Mesenchymal stem cell (in vitro differentiated cells and primary cell): ENCODE results near the gene TUB. TPM values are rescaled to one million over a fixed set of nuclear protein-coding genes. Genes with fewer than 3 reads are reported as not detected.

Experiments used
- DNase-seq: peaks from one replicate; pipeline ENCODE4 v3.0.0-alpha.2; 2013
- H2AFZ ChIP-seq: one replicate; pipeline ENCODE4 v1.6.1; 2013; ENCODE audit warnings: low read depth, mild to moderate bottlenecking, control low read depth, inconsistent platforms, low read length, moderate library complexity
- H2AK5ac ChIP-seq: 2 replicates; pipeline ENCODE4 v1.6.1; 2013; ENCODE audit warnings: low read length, moderate library complexity, mild to moderate bottlenecking, inconsistent platforms; ENCODE audit not compliant: severe bottlenecking
- H2BK120ac ChIP-seq: one replicate; pipeline ENCODE4 v1.6.1; 2013; ENCODE audit warnings: low read depth, mild to moderate bottlenecking, inconsistent platforms, low read length, moderate library complexity
- H2BK12ac ChIP-seq, 2 experiments: one replicate each; pipeline ENCODE4 v1.6.1; 2013; ENCODE audit warnings: inconsistent platforms in 2 of 2, low read length in 2 of 2, mild to moderate bottlenecking in 2 of 2, moderate library complexity in 2 of 2, control low read depth in 1 of 2
- H2BK15ac ChIP-seq: one replicate; pipeline ENCODE4 v1.6.1; 2013; ENCODE audit warnings: mild to moderate bottlenecking, low read depth, inconsistent platforms; ENCODE audit not compliant: poor library complexity, severe bottlenecking
- H2BK5ac ChIP-seq: 2 replicates; pipeline ENCODE4 v1.6.1; 2013; ENCODE audit warnings: low read depth, mild to moderate bottlenecking, low read length, control low read depth, inconsistent platforms; ENCODE audit not compliant: poor library complexity, severe bottlenecking
- H3K14ac ChIP-seq, 2 experiments: one replicate each; pipeline ENCODE4 v1.6.1; 2013; ENCODE audit warnings: inconsistent platforms in 2 of 2, low read length in 2 of 2, control low read depth in 1 of 2, mild to moderate bottlenecking in 1 of 2, moderate library complexity in 1 of 2
- H3K18ac ChIP-seq, 2 experiments: one replicate each; pipeline ENCODE4 v1.6.1; 2013; ENCODE audit warnings: inconsistent platforms in 2 of 2, low read length in 2 of 2, control low read depth in 1 of 2, low read depth in 1 of 2, mild to moderate bottlenecking in 1 of 2
- H3K23ac ChIP-seq, 2 experiments: one replicate each; pipeline ENCODE4 v1.6.1; 2013; ENCODE audit warnings: inconsistent platforms in 2 of 2, low read length in 2 of 2, mild to moderate bottlenecking in 2 of 2, moderate library complexity in 2 of 2, control low read depth in 1 of 2
- H3K27ac ChIP-seq: 2 replicates; pipeline ENCODE4 v1.5.1; 2013; ENCODE audit warnings: mild to moderate bottlenecking, moderate library complexity, low read length, control low read depth, inconsistent platforms; ENCODE audit not compliant: poor library complexity, severe bottlenecking
- H3K27me3 ChIP-seq, 2 experiments: 2 replicates each; pipeline versions ENCODE4 v1.6.1 to v1.7.0; 2013; ENCODE audit warnings: low read length in 2 of 2, mild to moderate bottlenecking in 2 of 2, moderate library complexity in 2 of 2, control low read depth in 1 of 2, inconsistent platforms in 1 of 2; ENCODE audit not compliant: control insufficient read depth in 1 of 2, insufficient read depth in 1 of 2
- H3K36me3 ChIP-seq, 2 experiments: 2 replicates each; pipeline versions ENCODE4 v1.6.1 to v1.7.0; 2013; ENCODE audit warnings: low read length in 2 of 2, control low read depth in 1 of 2, inconsistent platforms in 1 of 2, low read depth in 1 of 2, mild to moderate bottlenecking in 1 of 2; ENCODE audit not compliant: insufficient read depth in 2 of 2, control insufficient read depth in 1 of 2
- H3K4ac ChIP-seq, 2 experiments: one replicate each; pipeline ENCODE4 v1.6.1; 2013; ENCODE audit warnings: inconsistent platforms in 2 of 2, low read length in 2 of 2, mild to moderate bottlenecking in 2 of 2, moderate library complexity in 2 of 2, control low read depth in 1 of 2, low read depth in 1 of 2
- H3K4me1 ChIP-seq: 2 replicates; pipeline ENCODE4 v1.6.1; 2013; ENCODE audit warnings: low read depth, low read length, control low read depth; ENCODE audit not compliant: control insufficient read depth, insufficient read depth
- H3K4me2 ChIP-seq: 2 replicates; pipeline ENCODE4 v1.6.1; 2013; ENCODE audit warnings: low read length, mild to moderate bottlenecking, inconsistent platforms; ENCODE audit not compliant: poor library complexity, severe bottlenecking
- H3K4me3 ChIP-seq, 2 experiments: 2 replicates each; pipeline versions ENCODE4 v1.5.1 to v1.7.0; 2013; ENCODE audit warnings: low read length in 2 of 2, mild to moderate bottlenecking in 2 of 2, control low read depth in 1 of 2, low read depth in 1 of 2; ENCODE audit not compliant: insufficient read depth in 1 of 2
- H3K79me1 ChIP-seq: replicated peaks from 2 replicates; pipeline ENCODE4 v1.6.1; 2013; ENCODE audit warnings: mild to moderate bottlenecking, control low read depth, low read length, inconsistent platforms; ENCODE audit not compliant: poor library complexity, severe bottlenecking
- H3K9ac ChIP-seq: 2 replicates; pipeline ENCODE4 v1.7.0; 2013; ENCODE audit warnings: mild to moderate bottlenecking, low read length, moderate library complexity
- H3K9me3 ChIP-seq: 2 replicates; pipeline ENCODE4 v1.7.0; 2013; ENCODE audit warnings: mild to moderate bottlenecking, low read length; ENCODE audit not compliant: control insufficient read depth
- H4K8ac ChIP-seq: one replicate; pipeline ENCODE4 v1.6.1; 2013; ENCODE audit warnings: inconsistent platforms, mild to moderate bottlenecking, low read length, moderate library complexity
- H4K91ac ChIP-seq: one replicate; pipeline ENCODE4 v1.6.1; 2013; ENCODE audit warnings: mild to moderate bottlenecking, low read length, inconsistent platforms
- WGBS: methylation state at CpG from one replicate; pipeline ENCODE4 v1.1.7; 2013; ENCODE audit warnings: mixed read lengths; 5-methylcytosine and 5-hydroxymethylcytosine counted together
- polyA plus RNA-seq, 2 experiments: library from polyadenylated mRNA; stranded (reverse); fragments of 200-250 nt; gene quantifications; one replicate each; pipeline ENCODE4 v1.2.3, GENCODE V29; 2013

Gene TUB
- polyA plus RNA-seq (2013, experiment 1 of 2) = 1.9 TPM
- 1.9 TPM for polyA plus RNA-seq (2013, experiment 2 of 2)

- no peak within 1 kb of the TSS for H2BK12ac ChIP-seq
- H3K27ac ChIP-seq = no peak within 1 kb of the TSS
- DNase-seq = peak; percentile 20
- H3K4me2 ChIP-seq = peak within 1 kb of the TSS; percentile 81
- H3K4me1 ChIP-seq = peaks cover 12% of the 10 kb centered on the region
- no peak within 1 kb of the TSS for H2BK5ac ChIP-seq
- peak within 1 kb of the TSS in 1 of 2 experiments; percentile 4 for H3K4ac ChIP-seq
- peak within 1 kb of the TSS; percentile 82 for H3K9ac ChIP-seq
- H3K14ac ChIP-seq = peak within 1 kb of the TSS in 1 of 2 experiments; percentile 5
- peaks cover 0 to 85% of the 10 kb centered on the region in 2 experiments for H3K27me3 ChIP-seq
- H2BK15ac ChIP-seq = no peak within 1 kb of the TSS
- no peaks in the 10 kb centered on the region for H3K9me3 ChIP-seq
- no peaks in the 10 kb centered on the region for H3K79me1 ChIP-seq
- H2AK5ac ChIP-seq = no peak within 1 kb of the TSS
- peak within 1 kb of the TSS; percentile 58 to 81 for H3K4me3 ChIP-seq
- H4K91ac ChIP-seq = no peak within 1 kb of the TSS
- peak within 1 kb of the TSS; percentile 62 for H4K8ac ChIP-seq
- peak within 1 kb of the TSS; percentile 16 to 28 for H3K18ac ChIP-seq
- H3K23ac ChIP-seq = peak within 1 kb of the TSS in 1 of 2 experiments; percentile 81
- H2BK120ac ChIP-seq = peak within 1 kb of the TSS; percentile 55
- no peaks in the 10 kb centered on the region for H3K36me3 ChIP-seq
- peak within 1 kb of the TSS; percentile 66 for H2AFZ ChIP-seq
- under 1% methylated on average over 59 of the region's 104 CpGs for WGBS
These were observed at the start of gene TUB for GRCh38 chr11:8080674-8081590. Gene TUB (plus strand): TSS chr11:8081211. CDS start chr11:8081511, 300 bp downstream.

GRCh38 chr11:8031248-8032115 is 49.5 kb upstream of the TUB start:
- no peak overlapping the region for H3K4me2 ChIP-seq
- no peak overlapping the region for H2BK5ac ChIP-seq
- H3K9me3 ChIP-seq = no peaks in the 10 kb centered on the region
- no peak overlapping the region for H3K4me3 ChIP-seq
- H3K27ac ChIP-seq = no peak overlapping the region
- H3K4ac ChIP-seq = no peak overlapping the region
- no peaks in the 10 kb centered on the region for H3K36me3 ChIP-seq
- H2AFZ ChIP-seq = no peak overlapping the region
- H3K14ac ChIP-seq = no peak overlapping the region
- no peak overlapping the region for H2BK15ac ChIP-seq
- H4K91ac ChIP-seq = no peak overlapping the region
- H3K79me1 ChIP-seq = no peaks in the 10 kb centered on the region
- H2BK12ac ChIP-seq = no peak overlapping the region
- H3K23ac ChIP-seq = no peak overlapping the region
- H3K4me1 ChIP-seq = peaks cover 5% of the 10 kb centered on the region
- peaks cover 11 to 61% of the 10 kb centered on the region in 2 experiments for H3K27me3 ChIP-seq
- no peak overlapping the region for H3K9ac ChIP-seq
- H2AK5ac ChIP-seq = no peak overlapping the region
- H2BK120ac ChIP-seq = no peak overlapping the region
- no peak overlapping the region for H3K18ac ChIP-seq
- H4K8ac ChIP-seq = no peak overlapping the region
- WGBS = 73% methylated on average over 32 of the region's 32 CpGs
- DNase-seq = no peak

GRCh38 chr11:8032122-8032521 is 48.9 kb upstream of the TUB start:
- Histone ChIP-seq H2AK5ac (no peak overlapping the region), H2BK120ac (no peak overlapping the region), H3K27ac (no peak overlapping the region), H3K4ac (no peak overlapping the region), H3K36me3 (no peaks in the 10 kb centered on the region), H3K23ac (no peak overlapping the region), H3K4me2 (no peak overlapping the region), H3K18ac (no peak overlapping the region), H2BK12ac (no peak overlapping the region), H2BK15ac (no peak overlapping the region), H3K4me3 (no peak overlapping the region), H3K9me3 (no peaks in the 10 kb centered on the region), H3K4me1 (peaks cover 5% of the 10 kb centered on the region), H3K9ac (no peak overlapping the region), H3K14ac (no peak overlapping the region), H3K79me1 (no peaks in the 10 kb centered on the region), H2AFZ (no peak overlapping the region), H3K27me3 (peaks cover 15 to 67% of the 10 kb centered on the region in 2 experiments), H2BK5ac (no peak overlapping the region), H4K8ac (no peak overlapping the region), H4K91ac (no peak overlapping the region)
- WGBS = 84% methylated on average over 10 of the region's 10 CpGs
- DNase-seq = no peak
